ENCODE measurements around the gene ZNF581.

DNA sequence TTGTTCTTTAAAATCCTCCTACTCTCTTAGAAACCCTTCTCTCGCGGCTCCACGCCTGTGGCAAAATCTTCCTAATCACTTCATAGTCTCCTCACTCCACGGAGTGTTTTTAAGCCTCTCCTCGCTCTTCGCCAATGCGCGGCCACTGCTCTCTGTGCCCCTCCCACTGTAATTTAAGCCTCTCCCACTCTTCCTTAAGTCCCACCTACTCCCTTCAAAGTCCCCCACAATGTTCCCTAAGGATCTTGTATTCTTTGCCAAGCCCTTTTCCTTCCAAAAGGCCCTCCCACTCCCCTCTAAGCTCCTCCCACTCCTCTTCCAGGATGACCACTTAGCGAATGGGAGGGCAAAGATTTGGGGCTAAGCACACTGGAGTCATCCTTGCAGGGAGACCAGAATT is 45.4 kb upstream of the ZNF581 start:
- no peak for TF ChIP-seq NFIC (IDR thresholded peaks at IDR 0.05)
- no peak for TF ChIP-seq CEBPB (IDR thresholded peaks at IDR 0.05)
- no peak for TF ChIP-seq YY1 (IDR thresholded peaks at IDR 0.05; ENCODE audit: low read depth)
- TF ChIP-seq TAF1 (IDR thresholded peaks at IDR 0.05; ENCODE audit: low read depth) = no peak
- no peak for TF ChIP-seq EP300 (IDR thresholded peaks at IDR 0.05; ENCODE audit: borderline replicate concordance)
- TF ChIP-seq TCF12 (IDR thresholded peaks at IDR 0.05; ENCODE audit: low read depth) = no peak
- no peak for TF ChIP-seq CREB1 (IDR thresholded peaks at IDR 0.05; ENCODE audit: low read depth)
- no peak for TF ChIP-seq TEAD4 (IDR thresholded peaks at IDR 0.05)
- TF ChIP-seq, protein P1, sequence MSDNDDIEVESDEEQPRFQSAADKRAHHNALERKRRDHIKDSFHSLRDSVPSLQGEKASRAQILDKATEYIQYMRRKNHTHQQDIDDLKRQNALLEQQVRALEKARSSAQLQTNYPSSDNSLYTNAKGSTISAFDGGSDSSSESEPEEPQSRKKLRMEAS (IDR thresholded peaks at IDR 0.05) = no peak
- TF ChIP-seq RAD21 (IDR thresholded peaks at IDR 0.05; ENCODE audit: low read depth) = no peak

All from Ishikawa (cell line).